Medulla oblongata (tissue), 1 donor: ENCODE measurements around the gene TMEM135.
A peak's percentile ranks its signal among the peaks of the same experiment; 100 is the strongest.
"Not testable (repeated sequence)": the region's sequence is repeated elsewhere in the genome, so short reads cannot be mapped to it uniquely, and the experiment has no call there.

ENCODE experiments used
- DNase-seq: peaks from one replicate; pipeline ENCODE4 v3.0.0-alpha.2; 2015; ENCODE audit errors: extremely low spot score

The TMEM135 gene

GRCh38 chr11:87141980-87142514, 104.3 kb downstream of the TMEM135 start:
- no peak for DNase-seq

DNA sequence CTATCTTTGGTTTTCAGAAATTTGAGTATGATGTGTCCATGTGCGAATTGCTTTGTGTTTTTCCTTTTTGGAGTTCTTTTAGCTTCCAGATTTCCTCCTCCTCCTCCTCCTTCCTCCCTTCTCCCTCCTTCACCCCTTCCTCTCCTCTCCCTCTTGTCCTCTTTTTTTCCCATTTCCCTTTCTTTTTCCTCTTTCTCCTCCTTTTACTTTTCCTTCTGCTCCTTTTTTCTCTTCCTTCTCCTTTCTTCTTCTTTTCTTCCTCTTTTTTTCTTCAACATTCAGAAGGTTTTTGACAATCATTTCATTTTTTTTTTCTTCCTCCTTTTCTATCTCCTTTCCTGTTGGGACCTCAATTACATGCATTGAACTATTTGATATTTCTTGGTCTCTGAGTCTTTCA, 104.9 kb downstream of the TMEM135 start:
- DNase-seq = no peak

DNA sequence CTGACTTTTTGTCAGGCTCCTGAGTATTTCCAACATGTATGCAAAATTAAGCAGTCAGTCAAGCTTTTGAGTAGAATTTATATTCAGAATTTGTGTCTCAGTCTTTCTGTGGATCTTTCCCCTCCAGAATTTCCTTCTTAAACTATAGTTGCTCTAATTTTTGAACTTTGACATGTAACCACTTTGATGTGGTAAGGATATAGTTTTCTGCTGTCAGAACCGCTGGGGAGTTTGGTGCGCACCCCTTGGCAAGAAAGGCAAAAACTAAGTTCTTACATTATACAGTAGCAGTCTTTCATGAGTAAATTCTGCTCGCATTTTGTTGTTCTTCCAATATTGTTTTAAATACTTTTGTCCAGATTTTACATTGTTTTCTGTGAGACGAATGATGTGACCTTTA, 105.9 kb downstream of the TMEM135 start:
- no peak for DNase-seq

GRCh38 chr11:87144252-87144651, 106.5 kb downstream of the TMEM135 start:
- no peak for DNase-seq

GRCh38 chr11:87148749-87149148, 111.0 kb downstream of the TMEM135 start:
- DNase-seq = no peak

DNA sequence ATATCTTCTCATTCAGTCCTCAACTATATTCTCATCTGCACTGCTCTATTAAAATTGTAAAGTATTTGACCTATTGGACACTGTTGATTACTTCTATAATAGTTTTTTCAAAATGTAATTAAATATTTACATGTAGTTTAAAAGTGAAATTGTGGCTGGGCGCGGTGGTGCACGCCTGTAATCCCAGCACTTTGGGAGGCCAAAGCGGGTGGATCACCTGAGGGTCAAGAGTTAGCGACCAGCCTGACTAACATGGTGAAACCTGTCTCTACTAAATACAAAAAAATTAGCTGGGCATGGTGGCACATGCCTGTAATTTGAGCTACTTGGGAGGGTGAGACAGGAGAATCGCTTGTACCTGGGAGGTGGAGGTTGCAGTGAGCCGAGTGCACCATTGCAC, 112.0 kb downstream of the TMEM135 start:
- DNase-seq = not testable (repeated sequence)

GRCh38 chr11:87150936-87151335, 113.2 kb downstream of the TMEM135 start:
- no peak for DNase-seq

- DNase-seq = no peak
These were observed 116.5 kb downstream of the TMEM135 start for GRCh38 chr11:87154246-87154645.

DNA sequence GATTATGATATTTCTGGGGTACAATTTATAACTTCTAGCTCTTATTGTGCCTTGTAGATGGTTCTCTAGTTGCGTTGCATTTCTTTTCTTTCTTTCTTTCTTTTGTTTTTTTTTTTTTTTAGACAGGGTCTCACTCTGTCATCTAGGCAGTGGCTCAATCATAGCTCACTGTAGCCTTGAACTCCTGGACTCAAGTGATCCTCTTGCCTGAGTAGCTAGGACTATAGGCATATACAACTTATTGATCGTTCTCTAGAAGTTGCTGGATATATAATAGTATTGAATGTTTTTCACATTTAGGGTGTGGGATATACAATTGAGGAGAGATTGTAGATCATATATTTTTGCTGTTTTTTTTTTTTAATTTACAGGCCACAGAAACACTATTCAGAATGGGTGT, 119.2 kb downstream of the TMEM135 start:
- no peak for DNase-seq

GRCh38 chr11:87169076-87169475, 131.3 kb downstream of the TMEM135 start:
- not testable (repeated sequence) for DNase-seq

- no peak for DNase-seq
These were observed 135.7 kb downstream of the TMEM135 start for GRCh38 chr11:87173185-87174039.

DNA sequence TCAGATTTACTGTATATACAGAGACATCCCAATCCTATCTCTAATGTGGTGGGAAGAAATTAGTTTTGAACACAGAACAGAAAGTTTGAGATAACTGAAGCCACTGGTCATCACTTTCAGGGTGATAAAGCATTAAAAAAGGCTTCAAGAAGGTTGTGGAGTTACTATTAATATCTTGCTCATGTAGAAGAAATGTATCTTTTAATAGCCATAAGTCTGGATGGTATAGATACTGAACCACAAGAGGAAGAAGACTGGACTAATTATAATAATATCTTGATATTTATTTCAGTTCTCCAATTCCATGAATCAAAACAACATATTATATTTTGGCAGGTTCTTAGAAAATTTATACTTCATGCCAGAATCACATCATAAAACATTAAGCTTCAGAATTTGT, 137.1 kb downstream of the TMEM135 start:
- no peak for DNase-seq

DNA sequence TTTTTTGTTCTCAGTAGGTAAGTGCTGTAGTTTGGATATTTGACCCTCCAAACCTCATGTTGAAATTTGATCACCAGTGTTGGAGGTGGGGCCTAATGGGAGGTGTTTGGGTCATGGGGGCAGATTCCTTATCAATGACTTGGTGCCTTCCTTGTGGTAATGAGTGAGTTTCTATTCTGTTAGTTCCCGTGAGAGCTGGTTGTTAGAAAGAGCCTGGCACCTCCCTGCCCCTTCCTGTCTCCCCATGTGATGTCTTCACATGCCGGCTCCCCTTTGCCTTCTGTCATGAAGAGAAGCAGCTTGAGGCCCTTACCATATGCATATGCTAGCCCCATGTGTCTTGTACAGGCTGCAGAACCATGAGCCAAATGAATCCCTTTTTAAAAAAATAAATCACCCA, 138.3 kb downstream of the TMEM135 start:
- no peak for DNase-seq

DNA sequence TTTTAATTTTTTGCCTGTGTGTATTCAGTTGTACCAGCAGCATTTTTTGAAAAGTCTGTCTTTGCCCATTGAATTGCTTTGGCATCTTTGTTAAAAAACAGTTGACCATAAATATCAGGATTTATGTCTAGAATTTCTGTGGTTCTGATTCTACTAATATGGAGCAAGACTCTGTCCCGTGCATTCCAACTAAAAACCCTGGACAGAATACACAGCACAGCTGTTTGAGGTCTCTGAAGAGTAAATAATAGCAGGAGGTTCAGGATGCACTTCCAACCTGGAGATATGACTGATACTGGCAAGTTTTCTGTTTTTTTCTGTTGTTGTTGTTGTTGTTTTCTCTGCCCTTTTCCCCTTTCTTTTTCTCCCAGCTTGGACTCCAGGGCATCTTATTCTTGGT, 141.9 kb downstream of the TMEM135 start:
- DNase-seq = no peak

DNA sequence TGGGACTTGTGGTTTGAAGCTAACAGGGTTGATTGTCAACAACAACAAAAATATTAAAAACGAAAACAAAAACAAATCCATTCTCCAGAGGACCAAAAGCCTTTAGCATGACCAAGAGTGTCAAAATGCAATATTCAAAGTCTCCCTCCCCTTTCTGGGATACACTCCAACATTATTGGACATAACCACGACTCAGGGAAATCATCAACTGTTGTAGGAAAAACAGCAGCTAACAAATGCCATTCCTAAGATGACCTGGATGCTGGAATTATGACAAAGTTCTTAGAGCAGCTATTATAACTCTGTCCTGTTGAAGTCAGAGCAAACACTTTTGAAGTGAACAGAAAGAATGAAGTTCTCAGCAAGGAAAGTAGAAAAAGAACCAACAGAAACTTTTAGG, 143.0 kb downstream of the TMEM135 start:
- DNase-seq = no peak

DNA sequence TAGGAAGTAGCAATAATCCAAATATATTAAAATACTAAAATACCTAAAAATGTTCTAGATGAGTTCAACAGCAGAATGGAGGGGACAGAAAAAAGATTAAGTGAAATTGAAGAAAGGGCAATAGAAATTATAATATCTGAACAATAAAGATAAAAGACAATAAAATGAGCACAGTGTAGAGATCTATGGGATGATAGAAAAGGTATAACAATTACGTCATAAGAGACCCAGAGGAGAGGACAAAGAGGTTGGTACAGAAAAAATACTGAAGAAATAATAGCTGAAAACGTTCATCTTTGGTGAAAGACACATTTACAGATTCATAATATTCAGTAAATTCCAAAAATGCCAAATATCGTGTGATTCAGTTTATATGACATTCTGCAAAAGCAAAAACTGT, 143.4 kb downstream of the TMEM135 start:
- DNase-seq = no peak

DNA sequence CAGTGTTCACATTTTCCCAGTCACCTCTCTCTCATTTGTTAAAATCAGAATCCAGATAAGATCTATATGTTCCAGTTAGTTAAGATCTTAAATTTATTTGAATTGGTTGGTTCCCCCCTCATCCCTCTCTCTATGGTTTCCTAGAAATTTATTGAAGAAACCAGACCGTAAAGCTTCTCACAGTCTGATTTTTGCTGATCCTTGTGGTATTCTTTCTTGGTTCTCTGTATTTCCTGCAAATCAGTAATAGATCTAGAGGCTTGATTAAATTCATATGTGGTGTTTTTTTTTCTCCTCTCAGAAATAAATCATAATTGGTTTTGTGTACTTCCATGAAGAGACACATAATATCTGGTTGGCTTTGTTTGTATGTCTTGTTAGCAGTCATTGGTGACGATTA, 147.5 kb downstream of the TMEM135 start:
- no peak for DNase-seq

DNA sequence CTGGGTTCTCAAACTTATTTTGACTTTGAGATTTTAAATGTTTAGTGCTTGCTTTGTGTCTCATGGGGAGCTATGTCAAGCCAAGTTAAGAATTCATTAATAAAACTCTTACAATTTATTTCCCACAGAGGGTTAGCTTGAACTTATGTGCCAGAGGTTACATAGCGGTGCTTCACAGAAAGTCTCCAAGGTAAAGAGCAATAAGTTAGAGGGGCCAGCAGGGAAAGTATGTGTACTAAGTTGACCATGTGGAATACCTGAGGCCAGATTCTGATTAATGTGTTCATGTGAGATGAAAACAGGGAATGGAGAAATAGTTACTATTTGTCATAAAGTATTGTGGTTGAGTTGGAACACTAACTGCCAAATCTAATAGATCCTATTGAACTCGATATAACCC, 149.3 kb downstream of the TMEM135 start:
- DNase-seq = no peak

DNA sequence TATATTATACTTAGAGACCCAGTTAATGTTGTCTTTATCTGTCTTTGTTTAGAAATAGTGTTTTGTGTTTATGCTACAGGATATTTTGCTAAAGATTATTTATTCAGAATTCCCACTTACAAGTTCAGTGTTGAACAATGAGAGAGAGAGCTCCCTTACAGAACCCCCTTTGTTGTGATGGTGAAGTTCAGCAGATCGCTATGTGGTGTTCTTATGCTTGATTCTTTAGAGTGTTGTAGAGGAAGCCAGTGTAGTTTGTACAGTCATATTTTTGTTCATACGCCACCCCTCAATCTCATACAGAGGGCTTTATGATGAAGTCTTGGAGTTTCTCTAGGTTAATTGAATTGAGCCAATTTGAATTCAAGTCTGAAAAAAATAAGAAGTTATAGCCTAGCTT, 150.2 kb downstream of the TMEM135 start:
- peak; percentile 37 for DNase-seq

- DNase-seq = not testable (repeated sequence)
These were observed 150.7 kb downstream of the TMEM135 start for GRCh38 chr11:87188396-87188795.

DNA sequence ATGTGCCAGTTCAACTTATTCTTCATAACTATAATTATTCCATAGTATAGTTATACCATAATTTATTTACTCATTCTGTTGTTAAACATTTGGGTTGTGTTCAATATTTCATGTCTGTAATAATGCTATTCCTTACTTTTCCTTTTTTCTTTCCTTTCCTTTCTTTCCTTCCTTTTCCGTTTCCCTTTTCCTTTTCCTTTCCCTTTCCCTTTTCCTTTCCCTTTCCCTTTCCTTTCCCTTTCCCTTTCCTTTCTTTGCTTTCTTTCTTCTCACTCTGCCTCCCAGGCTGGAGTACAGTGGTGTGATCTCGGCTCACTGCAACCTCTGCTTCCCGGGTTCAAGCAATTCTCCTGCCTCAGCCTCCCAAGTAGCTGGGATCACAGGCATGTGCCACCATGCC, 151.2 kb downstream of the TMEM135 start:
- not testable (repeated sequence) for DNase-seq

- DNase-seq = no peak
These were observed 152.3 kb downstream of the TMEM135 start for GRCh38 chr11:87190071-87190470.

GRCh38 chr11:87193756-87194470, 156.2 kb downstream of the TMEM135 start:
- no peak for DNase-seq
